Gastrocnemius medialis (tissue), 4 donors: ENCODE measurements around the gene CATSPER1.

Source experiments
- CTCF ChIP-seq, 5 experiments: fragments of 450-650 bp in 3 of 5; fragments of 200-600 bp in 2 of 5; sonication (generic) in 2 of 5; IDR thresholded peaks in 4 of 5; conservative IDR thresholded peaks in 1 of 5; 1 replicate in 4 of 5; 2 replicates in 1 of 5; pipeline ENCODE4 v1.5.1; 2016 to 2019; ENCODE audit warnings: antibody characterized with exemption in 5 of 5, mild to moderate bottlenecking in 3 of 5, moderate library complexity in 3 of 5
- POLR2A ChIP-seq, 2 donors: fragments of 450-650 bp; IDR thresholded peaks; one replicate each; pipeline ENCODE4 v1.6.1; 2017; ENCODE audit warnings: antibody characterized with exemption in 2 of 2, mild to moderate bottlenecking in 2 of 2, moderate library complexity in 2 of 2

- no peak for TF ChIP-seq CTCF (IDR thresholded peaks at IDR 0.05 in 4 of 5, conservative IDR thresholded peaks at IDR 0.05 in 1 of 5)
- TF ChIP-seq POLR2A (IDR thresholded peaks at IDR 0.05), result no peak
Measured at GRCh38 chr11:65978391-65979238, 47.7 kb downstream of the CATSPER1 start.
